K562 (cell line): ENCODE results near the gene TXNDC9. TPM values are rescaled to one million over a fixed set of nuclear protein-coding genes. Genes with fewer than 3 reads are reported as not detected.

Experiments
- ATAC-seq: fragments of 200-7000 bp; cut with Tn5 transposase; 3 replicates; pipeline ENCODE4 v1.9.1; 2020; ENCODE audit warnings: moderate library complexity
- BruUV-seq: library from RNA; stranded (reverse); fragments of 400-500 nt; replicated peaks from 2 replicates; lab custom pipeline; 2021; lab: Mats Ljungman, UMichigan
- CTCF ChIA-PET: fragments of 300-600 bp; formaldehyde crosslinking; extraction: SDS; loops from one replicate; lab custom pipeline; 2021; ENCODE audit warnings: low intra/inter-chr PET ratio; lab: Yijun Ruan, JAX
- POLR2A ChIA-PET: fragments of 300-600, 350-650 bp; sonication (Branson Sonifier 250); formaldehyde crosslinking; extraction: SDS; loops from one replicate; lab custom pipeline; 2021; ENCODE audit warnings: antibody characterized with exemption, inconsistent platforms; lab: Yijun Ruan, JAX
- DNase-seq, 4 experiments: peaks; one replicate each; pipeline versions ENCODE4 v3.0.0 to v3.0.0-alpha.2; 2011 to 2018; ENCODE audit warnings: low spot score in 3 of 4, mixed read lengths in 3 of 4; ENCODE audit errors: extremely low read depth in 1 of 4
- FAIRE-seq: peaks from 2 replicates; lab custom pipeline; 2011; peaks lifted over from hg19 to GRCh38; lab: Jason Lieb, UNC
- H2AFZ ChIP-seq: 2 replicates; pipeline ENCODE4 v1.6.0; 2011; ENCODE audit warnings: low read depth, low read length, control low read depth, inconsistent platforms
- H3K27ac ChIP-seq: fragments of 200-600 bp; 3 replicates; pipeline ENCODE4 v1.8.0; 2011; ENCODE audit warnings: low read depth, mild to moderate bottlenecking, control low read depth, inconsistent platforms, low read length, moderate library complexity, mixed read lengths; ENCODE audit errors: extremely low read depth
- H3K27me3 ChIP-seq, 2 experiments: fragments of 300-600 bp in 1 of 2; 2 replicates in 1 of 2; 3 replicates in 1 of 2; pipeline versions ENCODE4 v1.6.0 to v1.8.0; 2011; ENCODE audit warnings: inconsistent platforms in 2 of 2, low read length in 2 of 2, mild to moderate bottlenecking in 1 of 2, mixed read lengths in 1 of 2, moderate library complexity in 1 of 2; ENCODE audit not compliant: control insufficient read depth in 2 of 2, insufficient read depth in 2 of 2
- H3K36me3 ChIP-seq: fragments of 300-600 bp; 3 replicates; pipeline ENCODE4 v1.8.0; 2011; ENCODE audit warnings: mild to moderate bottlenecking, low read length, inconsistent platforms; ENCODE audit not compliant: control insufficient read depth, insufficient read depth
- H3K4me1 ChIP-seq, 2 experiments: fragments of 200-600 bp in 1 of 2; replicated peaks in 1 of 2; 2 replicates in 1 of 2; 3 replicates in 1 of 2; pipeline versions ENCODE4 v1.5.1 to v1.8.0; 2011; ENCODE audit warnings: inconsistent platforms in 2 of 2, low read length in 2 of 2, mild to moderate bottlenecking in 1 of 2, mixed read lengths in 1 of 2, moderate library complexity in 1 of 2; ENCODE audit not compliant: control insufficient read depth in 2 of 2, insufficient read depth in 2 of 2
- H3K4me2 ChIP-seq: 2 replicates; pipeline ENCODE4 v1.6.1; 2011; ENCODE audit warnings: low read length, control low read depth, inconsistent platforms, mixed read lengths; ENCODE audit not compliant: insufficient read depth
- H3K4me3 ChIP-seq: fragments of 200-600 bp; sonication (generic), shearing (Covaris generic); 2 replicates; pipeline ENCODE4 v1.5.1; 2016; ENCODE audit warnings: control low read depth, inconsistent platforms
- H3K79me2 ChIP-seq: fragments of 200-600 bp; 3 replicates; pipeline ENCODE4 v1.8.0; 2011; ENCODE audit warnings: low read length, inconsistent platforms; ENCODE audit not compliant: control insufficient read depth, insufficient read depth
- H3K9ac ChIP-seq, 2 experiments: 2 replicates each; pipeline versions ENCODE4 v1.6.0 to v1.6.1; 2011; ENCODE audit warnings: low read depth in 2 of 2, low read length in 2 of 2, control low read depth in 1 of 2, inconsistent platforms in 1 of 2, mild to moderate bottlenecking in 1 of 2, mixed read lengths in 1 of 2; ENCODE audit not compliant: insufficient read depth in 1 of 2
- H3K9me1 ChIP-seq: one replicate; pipeline ENCODE4 v1.6.0; 2011; ENCODE audit warnings: inconsistent platforms, mild to moderate bottlenecking, low read length, moderate library complexity; ENCODE audit not compliant: control insufficient read depth, insufficient read depth
- H3K9me3 ChIP-seq: replicated peaks from 2 replicates; pipeline ENCODE4 v1.5.1; 2011; ENCODE audit warnings: low read depth, low read length, inconsistent platforms; ENCODE audit not compliant: control insufficient read depth, insufficient read depth
- H4K20me1 ChIP-seq: replicated peaks from 2 replicates; pipeline ENCODE4 v1.6.1; 2011; ENCODE audit warnings: low read length, inconsistent platforms, mixed read lengths; ENCODE audit not compliant: control insufficient read depth, insufficient read depth
- CTCFL ChIP-seq: IDR thresholded peaks from 2 replicates; pipeline ENCODE4 v1.6.1; 2011; ENCODE audit warnings: borderline replicate concordance, low read depth, mild to moderate bottlenecking, moderate library complexity, low read length; ENCODE audit not compliant: insufficient read depth, poor library complexity, severe bottlenecking
- E2F8 ChIP-seq: fragments of 450-650 bp; IDR thresholded peaks from 2 replicates; pipeline ENCODE4 v1.7.1; 2018; ENCODE audit warnings: mild to moderate bottlenecking, low read depth; ENCODE audit not compliant: partially characterized antibody
- ID3 ChIP-seq, 2 experiments: fragments of 250-450 bp in 1 of 2; fragments of 450-650 bp in 1 of 2; sonication (Bioruptor Pico) in 1 of 2; IDR thresholded peaks; 2 replicates each; pipeline versions ENCODE4 v1.6.1 to v1.8.0; 2016 to 2021; ENCODE audit warnings: mild to moderate bottlenecking in 2 of 2, moderate library complexity in 2 of 2, missing compliant biosample characterization in 1 of 2, missing genetic modification characterization in 1 of 2
- MLLT1 ChIP-seq, 2 experiments: fragments of 450-650 bp; IDR thresholded peaks; 2 replicates each; pipeline ENCODE4 v1.6.1; 2016
- PCBP2 ChIP-seq: fragments of 200-400 bp; formaldehyde crosslinking; IDR thresholded peaks from 2 replicates; pipeline ENCODE4 v1.6.1; 2018; ENCODE audit warnings: low read length, low read depth, mild to moderate bottlenecking, moderate library complexity; ENCODE audit not compliant: poor library complexity, severe bottlenecking
- TBL1XR1 ChIP-seq, 2 experiments: IDR thresholded peaks; 2 replicates each; pipeline ENCODE4 v1.6.1; 2012; ENCODE audit warnings: improper control_type of control experiment in 2 of 2, low read length in 2 of 2, mild to moderate bottlenecking in 1 of 2
- THAP7 ChIP-seq: fragments of 250-450 bp; sonication (Bioruptor Pico); IDR thresholded peaks from 2 replicates; pipeline ENCODE4 v1.5.0; 2021
- ZBTB9 ChIP-seq: fragments of 450-650 bp; formaldehyde crosslinking; IDR thresholded peaks from 2 replicates; pipeline ENCODE4 v1.4.0; 2020; ENCODE audit warnings: mild to moderate bottlenecking, moderate library complexity
- ZKSCAN8 ChIP-seq: fragments of 200-800 bp; sonication (Bioruptor generic); IDR thresholded peaks from 2 replicates; pipeline ENCODE4 v1.6.1; 2016; ENCODE audit warnings: missing genetic modification characterization, missing compliant biosample characterization
- ZNF282 ChIP-seq: sonication (generic); formaldehyde crosslinking; IDR thresholded peaks from 2 replicates; pipeline ENCODE4 v1.8.1; 2023; ENCODE audit warnings: missing genetic modification reagents
- ZNF354B ChIP-seq: fragments of 250-450 bp; sonication (Bioruptor Pico); IDR thresholded peaks from 2 replicates; pipeline ENCODE4 v1.4.0; 2020
- in situ Hi-C: fragments of 300-500 bp; cut with MboI; formaldehyde crosslinking; loops from 4 replicates; pipeline ENCODE4 v1.15.0; 2018; ENCODE audit warnings: inconsistent platforms, mixed read lengths
- intact Hi-C: fragments of 100-400 bp; cut with micrococcal nuclease; formaldehyde crosslinking; loops from 2 replicates; pipeline ENCODE4 v1.14.2; 2022
- polyA plus RNA-seq, 8 experiments: library from polyadenylated mRNA; depleted of rRNA in 4 of 8; stranded (reverse) in 5 of 8; unstranded in 3 of 8; fragments of >200 nt; fragmentation: Nextera tagmentation in 2 of 8; fragmentation: Illumina TruSeq in 1 of 8; extraction: Ambion mirVana in 2 of 8; extraction: Trizol in 1 of 8; gene quantifications; 2 replicates each; pipeline versions ENCODE4 v1.2.1 to v1.2.3, GENCODE V29; 2011 to 2014; ENCODE audit warnings: inconsistent platforms in 1 of 8, missing spikeins in 1 of 8
- total RNA-seq, 7 experiments: library from RNA; depleted of rRNA in 6 of 7; stranded (reverse); fragments of >200 nt in 6 of 7; fragmentation: Illumina TruSeq in 2 of 7; extraction: Trizol in 2 of 7; gene quantifications; 2 replicates each; pipeline versions ENCODE4 v1.2.1 to v1.2.3, GENCODE V29; 2011 to 2021; ENCODE audit warnings: low replicate concordance in 1 of 7

The TXNDC9 gene
- total and polyA plus RNA-seq, 9 of the 15 experiments (the other 6 are each of a cell fraction or from before 2014, with no cell fraction given): 37.5 to 211 (median 65.5) TPM

GRCh38 chr2:99374747-99375146 lies 38.6 kb upstream of the TXNDC9 start:
- DNase-seq (no peak), FAIRE-seq (no peak), ATAC-seq (no peak)
- BruUV-seq: no TSS peak
- Histone ChIP-seq H3K4me1 (no peaks in the 10 kb centered on the region), H3K27me3 (no peaks in the 10 kb centered on the region), H3K27ac (no peak overlapping the region), H3K4me2 (no peak overlapping the region), H3K9me1 (no peaks in the 10 kb centered on the region), H3K9me3 (no peaks in the 10 kb centered on the region), H2AFZ (no peak overlapping the region), H3K4me3 (no peak overlapping the region), H4K20me1 (no peaks in the 10 kb centered on the region), H3K36me3 (peaks cover 94% of the 10 kb centered on the region), H3K9ac (no peak overlapping the region), H3K79me2 (no peaks in the 10 kb centered on the region; the same call in 2 of the 3 replicates)
- in situ Hi-C loops: no loop called here
- ChIA-PET CTCF (no interaction called here), POLR2A (no interaction called here)
- intact Hi-C loops: no loop called here
- TF ChIP-seq THAP7: no peak
- TF ChIP-seq ZNF354B: no peak
- no peak for TF ChIP-seq MLLT1 (IDR thresholded peaks at IDR 0.05)
- no peak for TF ChIP-seq ZBTB9 (CRISPR knock-in tag)
- no peak for TF ChIP-seq E2F8
- no peak for TF ChIP-seq PCBP2
- no peak for TF ChIP-seq ZNF282 (CRISPR knock-in tag)
- TF ChIP-seq CTCFL: no peak
- TF ChIP-seq ZKSCAN8 (CRISPR knock-in tag): no peak
- TF ChIP-seq ID3 (CRISPR knock-in tag; IDR thresholded peaks at IDR 0.05): no peak
- TF ChIP-seq ID3 (tag; IDR thresholded peaks at IDR 0.05): no peak
- no peak for TF ChIP-seq TBL1XR1 (IDR thresholded peaks at IDR 0.05; ENCODE audit: low read length in 2 of 2)
